Fibroblast of mammary gland (primary cell): ENCODE data around the gene PEX14.

ENCODE experiments used
- DNase-seq: peaks from one replicate; pipeline ENCODE4 v3.0.0-alpha.2; 2010; ENCODE audit warnings: low read depth
- H3K4me3 ChIP-seq: 2 replicates; pipeline ENCODE4 v1.5.1; 2011; ENCODE audit warnings: low read depth, mild to moderate bottlenecking, low read length, moderate library complexity; ENCODE audit not compliant: control insufficient read depth
- TF ChIP-seq, protein P1 (sequence below): conservative IDR thresholded peaks from 2 replicates; pipeline ENCODE4 v1.5.1; 2011; ENCODE audit warnings: low read depth, low read length, inconsistent platforms; ENCODE audit not compliant: control insufficient read depth, insufficient read depth

Gene PEX14

DNA sequence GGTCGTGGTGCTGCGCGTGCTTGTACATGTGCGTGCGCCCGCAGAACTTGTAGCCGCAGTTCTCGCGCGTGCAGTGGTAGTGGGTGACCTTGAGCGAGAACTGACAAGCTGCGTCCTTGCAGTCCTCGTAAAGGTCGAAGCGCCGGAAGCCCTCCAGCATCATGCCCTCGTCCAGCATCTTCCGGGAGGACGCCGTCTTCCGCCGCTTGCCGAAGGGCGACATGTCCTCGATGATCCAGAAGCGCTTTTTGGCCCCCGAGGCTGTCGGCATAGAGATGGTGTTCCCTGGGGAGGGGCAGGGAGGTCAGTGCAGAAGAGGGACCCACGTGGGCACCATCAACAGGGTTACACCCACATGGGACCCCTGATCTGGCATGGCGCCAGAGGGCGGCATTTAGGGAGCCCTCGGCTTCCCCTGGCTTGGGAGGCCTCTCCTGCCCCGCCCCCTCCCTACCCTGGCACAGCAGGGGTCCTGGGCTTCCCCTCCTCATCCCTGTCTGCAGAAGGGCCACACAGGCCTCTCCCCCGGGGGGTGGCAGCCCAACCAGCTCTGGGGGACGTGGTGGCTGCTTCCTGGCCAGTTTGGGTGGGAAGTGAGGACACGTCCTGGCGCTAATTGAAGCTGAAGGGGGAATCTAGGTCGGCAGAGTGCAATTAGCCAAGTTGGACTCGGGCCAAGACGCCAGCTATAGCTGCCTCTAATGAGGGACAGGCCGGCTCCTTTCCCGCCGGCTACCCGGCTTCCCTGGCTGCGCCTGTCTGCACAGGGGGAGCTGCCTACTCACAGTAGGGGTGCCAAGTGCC is 165.2 kb downstream of the PEX14 start:
- no peak for DNase-seq
- no peak overlapping the region for H3K4me3 ChIP-seq
- TF ChIP-seq, protein P1, sequence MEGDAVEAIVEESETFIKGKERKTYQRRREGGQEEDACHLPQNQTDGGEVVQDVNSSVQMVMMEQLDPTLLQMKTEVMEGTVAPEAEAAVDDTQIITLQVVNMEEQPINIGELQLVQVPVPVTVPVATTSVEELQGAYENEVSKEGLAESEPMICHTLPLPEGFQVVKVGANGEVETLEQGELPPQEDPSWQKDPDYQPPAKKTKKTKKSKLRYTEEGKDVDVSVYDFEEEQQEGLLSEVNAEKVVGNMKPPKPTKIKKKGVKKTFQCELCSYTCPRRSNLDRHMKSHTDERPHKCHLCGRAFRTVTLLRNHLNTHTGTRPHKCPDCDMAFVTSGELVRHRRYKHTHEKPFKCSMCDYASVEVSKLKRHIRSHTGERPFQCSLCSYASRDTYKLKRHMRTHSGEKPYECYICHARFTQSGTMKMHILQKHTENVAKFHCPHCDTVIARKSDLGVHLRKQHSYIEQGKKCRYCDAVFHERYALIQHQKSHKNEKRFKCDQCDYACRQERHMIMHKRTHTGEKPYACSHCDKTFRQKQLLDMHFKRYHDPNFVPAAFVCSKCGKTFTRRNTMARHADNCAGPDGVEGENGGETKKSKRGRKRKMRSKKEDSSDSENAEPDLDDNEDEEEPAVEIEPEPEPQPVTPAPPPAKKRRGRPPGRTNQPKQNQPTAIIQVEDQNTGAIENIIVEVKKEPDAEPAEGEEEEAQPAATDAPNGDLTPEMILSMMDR = no peak

DNA sequence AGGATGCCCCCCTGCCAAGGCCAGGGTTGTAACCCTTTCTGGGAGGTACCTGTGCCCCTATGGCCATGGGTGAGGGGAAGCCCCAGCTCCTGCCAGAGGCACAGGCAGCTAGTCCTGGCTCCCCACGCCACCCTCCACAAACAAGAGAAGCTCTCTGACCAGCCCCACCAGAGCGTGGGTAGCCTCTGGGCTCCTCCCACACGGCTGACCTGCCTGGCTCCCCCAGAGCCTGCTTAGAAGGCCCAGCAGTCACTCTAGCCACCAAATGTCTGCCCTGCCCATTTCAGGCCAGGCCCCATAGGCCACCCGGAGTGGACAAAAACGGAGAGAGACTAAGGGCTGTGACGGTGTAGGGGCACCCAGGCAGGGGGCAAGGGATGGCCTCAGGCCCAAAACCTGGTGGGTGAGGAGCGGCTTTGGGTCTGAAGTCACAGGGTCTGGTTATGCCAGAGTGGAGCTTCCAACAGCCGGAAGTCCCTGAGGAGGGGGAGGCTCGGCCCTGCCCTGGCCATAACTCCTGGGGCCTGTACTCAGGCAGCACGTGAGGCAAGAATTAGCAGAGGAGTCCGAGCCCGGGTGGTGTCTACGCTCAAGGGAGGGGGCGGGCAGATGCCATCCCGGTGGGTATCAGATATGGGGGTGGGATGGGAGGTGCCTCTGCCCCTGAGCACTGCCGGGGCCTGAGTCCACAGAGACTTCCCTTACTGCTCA is 166.2 kb downstream of the PEX14 start:
- no peak overlapping the region for H3K4me3 ChIP-seq
- TF ChIP-seq, protein P1 = no peak
- DNase-seq = no peak

DNA sequence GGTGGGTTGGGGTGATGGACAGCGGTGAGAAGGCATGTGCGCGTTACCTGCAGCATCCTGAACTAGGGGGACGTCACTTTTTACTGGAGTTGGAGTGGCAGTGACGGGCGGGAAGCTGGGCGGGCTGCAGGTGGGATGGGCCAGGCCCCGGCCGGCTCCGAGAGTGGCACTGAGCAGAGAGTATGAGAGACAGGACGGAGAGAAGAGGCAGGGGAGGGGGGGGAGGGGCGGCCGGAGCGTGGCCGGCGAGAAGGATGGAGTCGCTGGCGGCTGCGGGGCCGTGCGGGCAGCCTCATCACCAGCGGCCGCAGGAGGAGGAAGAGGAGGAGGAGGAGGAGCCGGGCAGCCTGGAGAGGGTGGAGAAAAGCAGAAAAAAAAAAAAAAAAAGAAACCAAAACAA is 167.2 kb downstream of the PEX14 start:
- H3K4me3 ChIP-seq = no peak overlapping the region
- DNase-seq = no peak
- TF ChIP-seq, protein P1 = no peak

GRCh38 chr1:10642403-10643080 is 167.8 kb downstream of the PEX14 start:
- TF ChIP-seq, protein P1 = no peak
- no peak for DNase-seq
- no peak overlapping the region for H3K4me3 ChIP-seq

GRCh38 chr1:10643607-10644306 is 169.0 kb downstream of the PEX14 start:
- TF ChIP-seq, protein P1 = no peak
- no peak for DNase-seq
- no peak overlapping the region for H3K4me3 ChIP-seq
